Stimulated activated memory B cell treated with anti-CD40 and anti-IgM and Interleukin-4, amounts not matched to agents 10 μg/mL and 1 μg/mL and 100 μg/mL, for 72 hours (primary cell): ENCODE results near the gene ALPK3.

Source experiments
- ATAC-seq: fragments of 150-1000 bp; cut with Tn5 transposase; 2 replicates; pipeline ENCODE4 v1.10.0; 2021
- H3K27ac Mint-ChIP-seq: one replicate; pipeline ENCODE4 v1.8.0; 2022; ENCODE audit warnings: mild to moderate bottlenecking, mixed read lengths
- H3K27me3 Mint-ChIP-seq: one replicate; pipeline ENCODE4 v1.8.0; 2022; ENCODE audit warnings: mixed read lengths
- H3K36me3 Mint-ChIP-seq: one replicate; pipeline ENCODE4 v1.8.0; 2022; ENCODE audit warnings: mixed read lengths
- H3K4me1 Mint-ChIP-seq: one replicate; pipeline ENCODE4 v1.8.0; 2022; ENCODE audit warnings: mixed read lengths
- H3K4me3 Mint-ChIP-seq: one replicate; pipeline ENCODE4 v1.8.0; 2022; ENCODE audit warnings: mild to moderate bottlenecking, moderate library complexity, mixed read lengths
- H3K9me3 Mint-ChIP-seq: one replicate; pipeline ENCODE4 v1.8.0; 2022; ENCODE audit warnings: mixed read lengths

Gene ALPK3

GRCh38 chr15:84911879-84912660, 94.9 kb downstream of the ALPK3 start:
- Mint-ChIP-seq H3K9me3 (no peaks in the 10 kb centered on the region), H3K4me1 (peaks cover 14% of the 10 kb centered on the region), H3K27ac (no peak overlapping the region), H3K27me3 (peaks cover 34% of the 10 kb centered on the region), H3K36me3 (no peaks in the 10 kb centered on the region), H3K4me3 (no peak overlapping the region)
- ATAC-seq = no peak

GRCh38 chr15:84913360-84913723, 96.2 kb downstream of the ALPK3 start:
- Mint-ChIP-seq H3K27ac (no peak overlapping the region), H3K9me3 (no peaks in the 10 kb centered on the region), H3K4me1 (peaks cover 18% of the 10 kb centered on the region), H3K36me3 (no peaks in the 10 kb centered on the region), H3K4me3 (no peak overlapping the region), H3K27me3 (peaks cover 34% of the 10 kb centered on the region)
- no peak for ATAC-seq

GRCh38 chr15:84914351-84914750, 97.2 kb downstream of the ALPK3 start:
- peak overlapping the region; percentile 78 for H3K27ac Mint-ChIP-seq
- no peak overlapping the region for H3K4me3 Mint-ChIP-seq
- H3K36me3 Mint-ChIP-seq = no peaks in the 10 kb centered on the region
- no peak for ATAC-seq
- H3K27me3 Mint-ChIP-seq = peaks cover 34% of the 10 kb centered on the region
- peaks cover 18% of the 10 kb centered on the region for H3K4me1 Mint-ChIP-seq
- no peaks in the 10 kb centered on the region for H3K9me3 Mint-ChIP-seq

GRCh38 chr15:84914909-84915605, 97.9 kb downstream of the ALPK3 start:
- Mint-ChIP-seq H3K27ac (peak overlapping the region; percentile 78), H3K4me3 (no peak overlapping the region)

GRCh38 chr15:84915606-84915958, 98.4 kb downstream of the ALPK3 start:
- ATAC-seq = no peak
- Mint-ChIP-seq H3K27me3 (peaks cover 29% of the 10 kb centered on the region), H3K27ac (peak overlapping the region; percentile 31), H3K4me3 (no peak overlapping the region), H3K36me3 (no peaks in the 10 kb centered on the region), H3K9me3 (no peaks in the 10 kb centered on the region), H3K4me1 (peaks cover 18% of the 10 kb centered on the region)

More at GRCh38 chr15:84914909-84915605, 97.9 kb downstream of the ALPK3 start:
- peak; percentile 87 for ATAC-seq
- peaks cover 18% of the 10 kb centered on the region for H3K4me1 Mint-ChIP-seq
- H3K27me3 Mint-ChIP-seq = peaks cover 34% of the 10 kb centered on the region
- H3K9me3 Mint-ChIP-seq = no peaks in the 10 kb centered on the region
- no peaks in the 10 kb centered on the region for H3K36me3 Mint-ChIP-seq

- no peak for ATAC-seq
- H3K27me3 Mint-ChIP-seq = peaks cover 19% of the 10 kb centered on the region
- H3K4me3 Mint-ChIP-seq = no peak overlapping the region
- H3K27ac Mint-ChIP-seq = peak overlapping the region; percentile 3
- H3K9me3 Mint-ChIP-seq = no peaks in the 10 kb centered on the region
- H3K36me3 Mint-ChIP-seq = no peaks in the 10 kb centered on the region
- H3K4me1 Mint-ChIP-seq = peaks cover 18% of the 10 kb centered on the region
Measured at GRCh38 chr15:84917452-84917851, 100.3 kb downstream of the ALPK3 start.

GRCh38 chr15:84919106-84919667, 102.0 kb downstream of the ALPK3 start:
- Mint-ChIP-seq H3K27me3 (peaks cover 19% of the 10 kb centered on the region), H3K27ac (no peak overlapping the region), H3K36me3 (no peaks in the 10 kb centered on the region), H3K4me3 (no peak overlapping the region), H3K4me1 (peaks cover 18% of the 10 kb centered on the region), H3K9me3 (no peaks in the 10 kb centered on the region)
- no peak for ATAC-seq

- peaks cover 4% of the 10 kb centered on the region for H3K4me1 Mint-ChIP-seq
- H3K4me3 Mint-ChIP-seq = no peak overlapping the region
- peaks cover 2% of the 10 kb centered on the region for H3K27me3 Mint-ChIP-seq
- no peaks in the 10 kb centered on the region for H3K36me3 Mint-ChIP-seq
- no peak overlapping the region for H3K27ac Mint-ChIP-seq
- H3K9me3 Mint-ChIP-seq = no peaks in the 10 kb centered on the region
- no peak for ATAC-seq
Measured at GRCh38 chr15:84921121-84921520, 104.0 kb downstream of the ALPK3 start.

GRCh38 chr15:84922530-84922929, 105.4 kb downstream of the ALPK3 start:
- Mint-ChIP-seq H3K36me3 (no peaks in the 10 kb centered on the region), H3K9me3 (no peaks in the 10 kb centered on the region), H3K4me1 (no peaks in the 10 kb centered on the region), H3K27me3 (no peaks in the 10 kb centered on the region), H3K4me3 (no peak overlapping the region), H3K27ac (no peak overlapping the region)
- ATAC-seq = no peak
